ENCODE results near the gene MAP3K12. TPM values are rescaled to one million over a fixed set of nuclear protein-coding genes. Genes with fewer than 3 reads are reported as not detected.

The MAP3K12 gene
- 27.3 and 42.9 TPM in 2 replicates for total RNA-seq

GRCh38 chr12:53499266-53500141, at the start of gene MAP3K12:
MAP3K12 (minus strand) TSS chr12:53499458; CDS start chr12:53487391, 12,067 bp downstream.

GRCh38 chr12:53506881-53507602, 7.8 kb upstream of the MAP3K12 start, which contains the start of gene NPFF:
NPFF (minus strand) TSS chr12:53507484; CDS start chr12:53507474, 10 bp downstream.

GRCh38 chr12:53500776-53501614, 1.7 kb upstream of the MAP3K12 start, which contains the start of gene TARBP2:
TARBP2 (plus strand) TSS chr12:53501283; CDS start chr12:53501409, 126 bp downstream.

GRCh38 chr12:53451661-53452158, 47.5 kb downstream of the MAP3K12 start, which contains the start of gene PCBP2:
PCBP2 (plus strand) TSS chr12:53452102; CDS start chr12:53454801, 2,699 bp downstream.

GRCh38 chr12:53441040-53441833, 58.0 kb downstream of the MAP3K12 start, which contains the start of gene PRR13:
PRR13 (plus strand) TSS chr12:53441734; CDS start chr12:53442715, 981 bp downstream.

Other genes starting within 250 kb of the MAP3K12 start
- 4.2 and 13.4 TPM in 2 replicates for gene ESPL1, start 231.2 kb downstream of the MAP3K12 start, total RNA-seq
- 293 and 448 TPM in 2 replicates for gene PFDN5, start 203.9 kb downstream of the MAP3K12 start, total RNA-seq
- 45.6 and 58.9 TPM in 2 replicates for gene MYG1, start 199.8 kb downstream of the MAP3K12 start, total RNA-seq
- 44.6 and 56.0 TPM in 2 replicates for gene AAAS, start 177.8 kb downstream of the MAP3K12 start, total RNA-seq
- 0.25 TPM in 1 of 2 replicates, not detected in the other for gene SP7, start 163.1 kb downstream of the MAP3K12 start, total RNA-seq
- gene SP1, start 119.3 kb downstream of the MAP3K12 start, total RNA-seq: 25.9 and 34.1 TPM in 2 replicates
- gene AMHR2, start 75.6 kb downstream of the MAP3K12 start, total RNA-seq: not detected in 2 replicates
- gene PRR13, start 57.7 kb downstream of the MAP3K12 start, total RNA-seq: 25.2 and 26.2 TPM in 2 replicates
- gene PCBP2, start 47.4 kb downstream of the MAP3K12 start, total RNA-seq: 229 and 290 TPM in 2 replicates
- 46.6 and 60.2 TPM in 2 replicates for gene TARBP2, start 1.8 kb upstream of the MAP3K12 start, total RNA-seq
- gene NPFF, start 8.0 kb upstream of the MAP3K12 start, total RNA-seq: not detected in 2 replicates
- 8.2 and 13.4 TPM in 2 replicates for gene ATF7, start 126.9 kb upstream of the MAP3K12 start, total RNA-seq
- 91.0 and 131 TPM in 2 replicates for gene ATP5MC2, start 176.6 kb upstream of the MAP3K12 start, total RNA-seq
- gene CALCOCO1, start 228.0 kb upstream of the MAP3K12 start, total RNA-seq: 62.5 and 105 TPM in 2 replicates

Data from uterine smooth muscle cell (primary cell).